Erythroblast (primary cell): ENCODE data around the gene LRRC56.

Source experiments
- GATA1 ChIP-seq: IDR thresholded peaks from 2 replicates; pipeline ENCODE4 v1.6.1; 2011; ENCODE audit warnings: low read depth, mild to moderate bottlenecking, control low read depth, low read length, moderate library complexity
- POLR2A ChIP-seq: IDR thresholded peaks from 2 replicates; pipeline ENCODE4 v1.6.1; 2011; ENCODE audit warnings: mild to moderate bottlenecking, low read length

- no peak for TF ChIP-seq POLR2A
- TF ChIP-seq GATA1 = no peak
Observed at GRCh38 chr11:498297-499181, 38.8 kb upstream of the LRRC56 start.
